ENCODE results near the gene PPM1A. TPM values are rescaled to one million over a fixed set of nuclear protein-coding genes. Genes with fewer than 3 reads are reported as not detected.

PPM1A gene
- total and polyA plus RNA-seq, 2 of the 13 experiments (the other 11 are each of a cell fraction or from before 2014, with no cell fraction given): 23.3 to 29.8 TPM

DNA sequence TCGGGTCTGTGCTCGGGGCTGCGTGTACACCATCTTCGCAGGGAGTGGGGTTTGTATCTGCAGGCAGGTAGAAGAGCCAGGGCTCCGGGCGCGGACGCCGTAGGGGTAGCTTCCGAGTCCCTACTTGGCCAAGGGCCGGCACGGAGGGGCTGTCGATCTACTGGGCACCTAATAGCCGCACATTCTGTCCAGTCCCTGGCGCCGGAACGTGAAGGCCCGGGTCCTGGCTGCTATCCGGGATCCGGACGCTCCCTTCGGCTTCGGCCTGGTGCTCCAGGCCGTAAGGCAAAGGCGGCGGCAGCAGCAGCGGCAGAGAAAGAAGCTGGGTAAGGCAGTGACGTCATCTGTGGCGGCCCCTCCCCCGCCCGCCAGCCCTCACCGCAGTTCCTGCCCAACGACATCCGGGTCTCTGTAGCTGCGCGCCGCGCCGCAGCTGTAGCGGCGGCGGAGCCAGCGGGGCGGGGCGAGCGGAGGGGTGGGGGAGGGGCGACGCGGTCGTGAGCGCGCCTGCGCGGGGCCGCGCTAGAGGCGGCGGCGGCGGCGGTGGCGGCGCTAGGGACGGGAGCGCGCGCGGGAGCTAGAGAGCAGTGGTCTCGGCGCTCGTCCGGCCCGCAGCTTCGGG, at the start of gene PPM1A (continued):
- TF ChIP-seq, protein P1, sequence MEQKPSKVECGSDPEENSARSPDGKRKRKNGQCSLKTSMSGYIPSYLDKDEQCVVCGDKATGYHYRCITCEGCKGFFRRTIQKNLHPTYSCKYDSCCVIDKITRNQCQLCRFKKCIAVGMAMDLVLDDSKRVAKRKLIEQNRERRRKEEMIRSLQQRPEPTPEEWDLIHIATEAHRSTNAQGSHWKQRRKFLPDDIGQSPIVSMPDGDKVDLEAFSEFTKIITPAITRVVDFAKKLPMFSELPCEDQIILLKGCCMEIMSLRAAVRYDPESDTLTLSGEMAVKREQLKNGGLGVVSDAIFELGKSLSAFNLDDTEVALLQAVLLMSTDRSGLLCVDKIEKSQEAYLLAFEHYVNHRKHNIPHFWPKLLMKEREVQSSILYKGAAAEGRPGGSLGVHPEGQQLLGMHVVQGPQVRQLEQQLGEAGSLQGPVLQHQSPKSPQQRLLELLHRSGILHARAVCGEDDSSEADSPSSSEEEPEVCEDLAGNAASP (CRISPR knock-in tag; IDR thresholded peaks at IDR 0.05; ENCODE audit: borderline replicate concordance): no peak
- TF ChIP-seq ZNF432 (CRISPR knock-in tag; IDR thresholded peaks at IDR 0.05; ENCODE audit: borderline replicate concordance) (no peak), HOMEZ (CRISPR knock-in tag; IDR thresholded peaks at IDR 0.05; ENCODE audit: low read depth) (no peak), SNAPC4 (CRISPR knock-in tag; IDR thresholded peaks at IDR 0.05) (peak; percentile 68; the same call in 1 of the 2 replicates), FOXC1 (CRISPR knock-in tag; IDR thresholded peaks at IDR 0.05; ENCODE audit: borderline replicate concordance) (0 out of 2 replicates have a peak, but pooled peaks have one; percentile 74), ZNF841 (CRISPR knock-in tag; IDR thresholded peaks at IDR 0.05; ENCODE audit: borderline replicate concordance) (no peak), ZNF333 (CRISPR knock-in tag; IDR thresholded peaks at IDR 0.05; ENCODE audit: borderline replicate concordance) (no peak), ZNF652 (CRISPR knock-in tag; IDR thresholded peaks at IDR 0.05; ENCODE audit: borderline replicate concordance, low read depth) (peak; percentile 38; the same call in 1 of the 2 replicates), NRL (CRISPR knock-in tag; IDR thresholded peaks at IDR 0.05; ENCODE audit: borderline replicate concordance) (peak; percentile 80; the same call in 1 of the 2 replicates), PLRG1 (conservative IDR thresholded peaks at IDR 0.05) (no peak), DPF2 (CRISPR knock-in tag; IDR thresholded peaks at IDR 0.05; ENCODE audit: borderline replicate concordance, low read depth) (no peak), POLR2AphosphoS5 (IDR thresholded peaks at IDR 0.05; ENCODE audit: low read depth, low read length) (peak; percentile 80)
- TF ChIP-seq, protein P2, sequence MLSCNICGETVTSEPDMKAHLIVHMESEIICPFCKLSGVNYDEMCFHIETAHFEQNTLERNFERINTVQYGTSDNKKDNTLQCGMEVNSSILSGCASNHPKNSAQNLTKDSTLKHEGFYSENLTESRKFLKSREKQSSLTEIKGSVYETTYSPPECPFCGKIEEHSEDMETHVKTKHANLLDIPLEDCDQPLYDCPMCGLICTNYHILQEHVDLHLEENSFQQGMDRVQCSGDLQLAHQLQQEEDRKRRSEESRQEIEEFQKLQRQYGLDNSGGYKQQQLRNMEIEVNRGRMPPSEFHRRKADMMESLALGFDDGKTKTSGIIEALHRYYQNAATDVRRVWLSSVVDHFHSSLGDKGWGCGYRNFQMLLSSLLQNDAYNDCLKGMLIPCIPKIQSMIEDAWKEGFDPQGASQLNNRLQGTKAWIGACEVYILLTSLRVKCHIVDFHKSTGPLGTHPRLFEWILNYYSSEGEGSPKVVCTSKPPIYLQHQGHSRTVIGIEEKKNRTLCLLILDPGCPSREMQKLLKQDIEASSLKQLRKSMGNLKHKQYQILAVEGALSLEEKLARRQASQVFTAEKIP (CRISPR knock-in tag; IDR thresholded peaks at IDR 0.05; ENCODE audit: borderline replicate concordance): no peak
- TF ChIP-seq, protein P3, sequence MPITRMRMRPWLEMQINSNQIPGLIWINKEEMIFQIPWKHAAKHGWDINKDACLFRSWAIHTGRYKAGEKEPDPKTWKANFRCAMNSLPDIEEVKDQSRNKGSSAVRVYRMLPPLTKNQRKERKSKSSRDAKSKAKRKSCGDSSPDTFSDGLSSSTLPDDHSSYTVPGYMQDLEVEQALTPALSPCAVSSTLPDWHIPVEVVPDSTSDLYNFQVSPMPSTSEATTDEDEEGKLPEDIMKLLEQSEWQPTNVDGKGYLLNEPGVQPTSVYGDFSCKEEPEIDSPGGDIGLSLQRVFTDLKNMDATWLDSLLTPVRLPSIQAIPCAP (CRISPR knock-in tag; IDR thresholded peaks at IDR 0.05; ENCODE audit: low read depth): no peak
- TF ChIP-seq, protein P4, sequence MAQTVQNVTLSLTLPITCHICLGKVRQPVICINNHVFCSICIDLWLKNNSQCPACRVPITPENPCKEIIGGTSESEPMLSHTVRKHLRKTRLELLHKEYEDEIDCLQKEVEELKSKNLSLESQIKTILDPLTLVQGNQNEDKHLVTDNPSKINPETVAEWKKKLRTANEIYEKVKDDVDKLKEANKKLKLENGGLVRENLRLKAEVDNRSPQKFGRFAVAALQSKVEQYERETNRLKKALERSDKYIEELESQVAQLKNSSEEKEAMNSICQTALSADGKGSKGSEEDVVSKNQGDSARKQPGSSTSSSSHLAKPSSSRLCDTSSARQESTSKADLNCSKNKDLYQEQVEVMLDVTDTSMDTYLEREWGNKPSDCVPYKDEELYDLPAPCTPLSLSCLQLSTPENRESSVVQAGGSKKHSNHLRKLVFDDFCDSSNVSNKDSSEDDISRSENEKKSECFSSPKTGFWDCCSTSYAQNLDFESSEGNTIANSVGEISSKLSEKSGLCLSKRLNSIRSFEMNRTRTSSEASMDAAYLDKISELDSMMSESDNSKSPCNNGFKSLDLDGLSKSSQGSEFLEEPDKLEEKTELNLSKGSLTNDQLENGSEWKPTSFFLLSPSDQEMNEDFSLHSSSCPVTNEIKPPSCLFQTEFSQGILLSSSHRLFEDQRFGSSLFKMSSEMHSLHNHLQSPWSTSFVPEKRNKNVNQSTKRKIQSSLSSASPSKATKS (CRISPR knock-in tag; IDR thresholded peaks at IDR 0.05): no peak
